CD4-positive, alpha-beta T cell treated with Interleukin-6 at 100 ng/mL for 8 hours (primary cell): Measurements from ENCODE around the gene ISM1.

Source experiments
- DNase-seq: peaks from one replicate; pipeline ENCODE4 v3.0.0-alpha.2; 2020; ENCODE audit warnings: mixed read lengths, low spot score

The ISM1 gene

DNA sequence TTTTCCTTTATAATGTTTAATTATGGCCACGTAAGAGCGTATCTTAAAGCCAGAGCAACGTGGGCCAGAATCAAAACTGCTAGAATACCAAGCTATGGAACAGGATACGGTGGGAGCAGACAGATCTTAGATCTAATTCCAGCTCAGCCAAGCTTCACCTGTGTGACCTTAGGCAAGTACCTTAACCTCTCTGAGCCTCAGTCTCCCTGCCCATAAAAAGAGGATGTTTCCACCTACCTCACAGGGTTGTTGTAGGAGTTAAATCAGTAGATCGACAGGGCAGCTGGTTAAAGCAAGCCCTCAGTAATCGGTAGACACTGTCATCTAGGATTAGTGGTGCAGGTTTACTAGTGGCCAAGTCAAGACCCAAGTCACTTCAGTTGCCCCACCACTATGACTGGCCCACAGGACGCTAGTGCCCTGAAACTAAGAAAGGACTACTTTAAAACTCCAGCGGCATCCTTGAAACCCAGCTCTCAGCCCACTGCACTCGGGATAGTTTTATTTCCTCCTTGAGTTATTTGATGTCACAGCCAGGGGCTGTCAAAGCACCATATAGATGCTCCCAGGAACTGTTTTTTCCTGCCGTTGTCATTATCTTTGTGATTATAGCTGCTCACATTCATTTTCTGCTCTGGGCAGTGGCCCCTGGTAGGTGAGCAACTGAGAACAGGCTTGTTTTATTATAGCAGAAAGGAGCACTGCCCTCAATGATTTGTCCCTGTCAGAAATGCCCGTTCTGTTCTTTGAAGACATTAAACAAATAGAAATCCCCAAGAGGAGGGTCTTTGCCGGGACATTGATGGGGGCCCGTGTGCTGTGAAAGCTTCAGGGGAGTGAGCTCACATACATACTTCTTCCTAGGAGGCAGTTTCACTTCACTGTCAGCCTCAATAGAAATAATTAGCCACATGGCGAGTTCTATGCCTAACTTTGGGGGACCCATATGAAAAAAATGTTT, 63.1 kb downstream of the ISM1 start:
- no peak for DNase-seq

DNA sequence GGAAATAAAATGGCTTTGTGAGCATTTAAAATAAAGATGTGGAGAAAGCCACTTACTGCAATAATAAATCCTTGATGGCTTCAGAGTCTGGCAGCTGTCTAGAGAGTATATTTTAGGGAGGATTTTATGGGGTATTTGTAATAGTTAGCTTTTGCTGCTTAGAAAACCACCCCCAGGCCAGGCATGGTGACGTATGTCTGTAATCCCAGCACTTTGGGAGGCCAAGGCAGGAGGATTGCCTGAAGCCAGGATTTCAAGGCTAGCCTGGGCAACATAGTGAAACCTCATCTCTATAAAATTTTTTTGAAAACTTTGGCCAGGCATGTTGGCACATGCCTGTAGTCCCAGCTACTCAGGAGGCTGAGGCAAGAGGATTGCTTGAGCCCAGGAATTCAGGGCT, 63.8 kb downstream of the ISM1 start:
- DNase-seq: no peak

DNA sequence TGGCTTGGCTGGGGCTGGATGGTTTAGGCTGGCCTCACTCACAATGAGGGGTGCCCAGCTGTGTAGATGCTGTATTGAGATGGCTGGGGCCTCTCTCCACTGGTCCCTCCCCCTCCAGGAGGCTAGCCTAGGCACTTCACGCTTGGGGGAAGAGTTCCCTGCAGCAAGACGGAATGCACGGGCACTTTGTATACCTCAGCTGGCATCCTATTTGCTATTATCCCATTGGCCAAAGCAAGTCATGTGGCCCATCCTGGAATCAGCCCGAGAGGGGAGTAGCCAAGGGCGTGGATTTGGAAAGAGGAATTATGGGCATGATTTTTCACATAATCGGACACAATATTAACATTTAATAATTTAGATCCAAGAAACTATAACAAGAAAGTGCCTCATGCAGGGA, 64.3 kb downstream of the ISM1 start:
- DNase-seq: no peak

DNA sequence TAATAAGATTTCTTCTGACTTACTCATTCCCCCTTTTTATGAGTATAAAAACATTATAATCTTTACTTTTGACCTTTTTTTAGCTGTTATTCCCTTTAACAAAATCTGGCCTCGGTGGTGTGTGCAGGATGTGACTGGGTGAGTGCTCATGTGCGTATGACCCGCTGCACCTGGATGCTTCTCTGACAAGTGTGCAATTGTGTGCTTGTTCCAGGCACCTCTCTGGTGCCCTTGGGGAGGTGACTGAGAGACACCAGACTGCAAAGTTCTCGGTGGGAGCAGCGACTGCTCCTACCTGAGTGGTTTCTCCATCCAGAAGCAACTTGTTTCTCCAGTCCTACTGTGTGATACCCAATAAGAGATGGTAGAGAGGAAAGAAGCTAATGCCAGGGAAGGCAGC, 65.0 kb downstream of the ISM1 start:
- no peak for DNase-seq

DNA sequence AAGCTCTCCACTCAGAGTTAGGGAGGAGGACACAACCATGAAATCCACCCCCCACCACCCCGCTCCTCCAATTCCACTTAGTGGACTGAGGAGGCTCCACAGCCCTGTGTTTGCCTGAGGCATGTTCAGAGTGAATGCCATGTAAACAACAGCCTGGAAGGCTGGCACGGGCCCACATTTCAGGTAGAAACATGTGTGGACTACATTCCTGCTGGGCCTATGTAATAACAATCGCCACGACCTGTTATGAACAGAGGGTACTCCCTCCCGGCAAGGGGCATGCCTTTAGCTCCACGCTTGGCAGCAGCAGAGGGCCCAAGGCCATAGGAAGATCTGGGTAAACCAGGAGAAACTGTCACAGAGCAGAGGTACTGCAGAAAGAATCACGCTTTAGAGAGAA, 65.5 kb downstream of the ISM1 start:
- DNase-seq: no peak

DNA sequence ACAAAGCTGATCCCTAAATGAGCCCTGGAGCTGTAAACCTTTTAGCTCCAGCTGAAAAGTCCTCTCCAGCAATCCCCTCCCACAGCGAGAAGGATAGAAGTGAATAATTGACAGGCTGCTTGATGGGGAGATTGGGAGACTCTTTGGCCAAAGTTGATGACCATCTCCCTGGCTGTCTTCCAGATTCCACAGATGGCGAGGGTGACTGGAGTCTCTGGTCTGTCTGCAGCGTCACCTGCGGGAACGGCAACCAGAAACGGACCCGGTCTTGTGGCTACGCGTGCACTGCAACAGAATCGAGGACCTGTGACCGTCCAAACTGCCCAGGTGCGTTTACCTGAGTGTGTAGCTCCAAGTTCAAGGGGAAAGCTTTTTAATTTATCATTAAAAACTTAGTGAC, 67.3 kb downstream of the ISM1 start:
- DNase-seq: no peak

DNA sequence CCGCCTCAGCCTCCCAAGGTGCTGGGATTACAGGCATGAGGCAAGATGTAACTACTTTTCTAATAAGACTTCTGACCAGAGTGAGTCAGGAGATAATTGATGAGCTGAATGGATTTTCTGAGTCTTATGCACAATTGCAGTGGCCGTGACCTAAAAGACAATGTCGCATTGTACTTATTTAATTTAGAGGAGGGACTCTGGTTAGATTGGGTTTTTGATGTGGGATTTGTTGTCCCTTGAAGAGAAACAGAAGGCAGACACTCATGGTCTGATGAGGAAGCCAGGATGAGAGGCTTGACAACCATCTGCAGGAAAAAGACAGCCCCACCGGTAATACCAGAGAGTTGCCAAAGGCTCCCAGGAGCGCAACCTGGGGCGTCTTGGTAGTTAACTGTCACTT, 68.0 kb downstream of the ISM1 start:
- DNase-seq: no peak

DNA sequence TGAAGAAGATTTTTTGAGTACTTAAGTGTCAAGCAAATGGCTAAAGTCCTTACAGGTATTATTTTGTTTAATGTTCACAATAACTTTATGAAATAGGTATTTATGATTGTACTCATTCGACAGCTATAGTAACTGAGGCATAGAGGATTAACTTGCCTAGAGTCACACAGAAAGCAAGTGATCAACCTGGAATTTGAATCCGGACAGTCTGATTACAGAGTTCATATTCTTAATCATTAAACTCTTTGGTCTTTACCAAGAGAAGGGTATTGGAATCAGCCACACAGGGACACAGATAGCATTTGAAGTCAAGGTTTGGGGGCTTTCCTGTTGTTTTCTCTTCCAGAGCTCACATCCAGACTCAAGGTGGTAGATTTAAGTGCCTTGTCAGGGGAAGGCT, 69.7 kb downstream of the ISM1 start:
- no peak for DNase-seq

DNA sequence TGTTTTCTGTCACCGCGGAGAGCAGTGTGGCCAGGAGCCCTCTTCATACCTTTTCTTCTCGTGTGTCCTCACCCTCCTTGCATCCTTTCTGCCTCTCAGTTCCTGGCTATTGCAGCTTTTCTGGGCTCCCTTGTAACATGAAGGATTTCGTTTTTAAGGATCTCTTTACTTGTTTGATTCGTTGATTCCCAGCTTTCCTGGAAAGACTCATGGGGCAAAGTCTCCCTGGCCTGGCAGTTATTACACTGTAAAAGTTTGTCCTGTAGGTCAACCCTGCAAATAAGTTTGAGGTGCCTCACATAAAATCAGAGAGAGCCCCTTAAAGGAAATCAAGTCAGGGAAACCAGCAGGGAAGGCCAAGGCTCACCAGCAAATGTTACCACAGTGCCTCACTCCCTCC, 70.1 kb downstream of the ISM1 start:
- no peak for DNase-seq

DNA sequence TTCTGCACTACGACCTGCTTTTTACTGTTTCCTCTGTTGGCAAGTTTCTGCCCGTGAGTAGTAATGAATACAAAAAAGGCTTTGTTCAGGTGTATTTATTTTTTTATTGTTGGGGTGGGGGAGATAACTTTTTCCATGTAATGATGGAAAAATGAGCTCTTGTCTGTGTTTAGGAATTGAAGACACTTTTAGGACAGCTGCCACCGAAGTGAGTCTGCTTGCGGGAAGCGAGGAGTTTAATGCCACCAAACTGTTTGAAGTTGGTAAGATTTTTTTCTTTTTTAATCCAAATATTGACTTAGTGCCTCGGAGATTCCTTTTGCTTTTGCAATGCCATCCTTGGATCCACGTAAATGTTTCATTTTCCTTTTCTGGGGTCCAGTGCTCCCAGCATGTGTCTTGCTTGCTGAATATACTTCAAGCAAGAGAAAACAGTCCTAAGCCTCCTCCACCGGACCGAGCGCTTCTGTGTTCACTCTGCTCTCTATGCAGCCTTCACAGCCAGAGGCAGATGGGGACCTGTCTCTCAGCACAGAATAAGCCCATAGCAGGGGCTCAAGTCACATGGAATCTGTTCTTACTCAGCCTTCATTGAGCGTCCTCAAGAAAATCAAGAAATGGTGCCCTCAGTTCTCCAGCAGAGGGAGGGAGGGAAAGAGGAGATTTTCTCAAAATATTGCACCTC, 71.3 kb downstream of the ISM1 start:
- DNase-seq: no peak

DNA sequence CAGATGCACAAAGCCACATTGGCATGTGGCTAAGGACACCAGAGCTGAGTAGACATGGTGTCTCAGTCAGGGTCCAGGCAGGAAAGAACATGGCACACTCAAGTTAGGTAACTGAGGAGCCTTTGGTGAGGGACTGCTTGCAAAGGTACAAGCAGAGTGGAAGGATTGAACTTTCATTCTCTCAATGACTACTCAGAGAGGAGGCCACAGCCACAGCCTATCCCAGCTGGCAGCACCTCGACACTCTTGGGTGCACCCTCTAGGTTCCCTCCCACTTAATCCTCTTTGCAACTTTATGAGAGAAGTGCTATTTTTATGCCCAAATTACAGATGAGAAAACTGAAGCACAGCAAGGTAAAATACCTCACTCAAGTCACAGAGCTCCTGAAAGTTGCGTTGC, 73.4 kb downstream of the ISM1 start:
- no peak for DNase-seq

DNA sequence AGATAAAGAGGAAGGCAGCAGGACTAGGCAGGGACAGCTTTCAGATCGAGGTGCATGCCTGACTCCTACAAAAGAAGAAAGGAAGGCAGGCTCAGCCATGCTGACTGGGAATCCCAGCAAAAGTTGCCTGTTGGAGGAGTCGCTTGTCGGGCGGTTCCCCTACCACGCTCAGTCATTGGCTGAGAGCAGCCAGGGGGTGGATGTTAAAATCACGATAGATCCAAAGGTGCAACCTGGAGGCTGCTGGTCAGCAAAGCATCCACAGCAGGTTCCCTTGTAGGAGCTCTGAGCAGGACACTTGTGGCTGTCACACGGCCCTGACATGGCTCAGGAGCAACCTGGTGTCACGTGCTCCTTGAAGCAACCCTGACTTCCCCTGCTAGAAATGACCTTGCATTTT, 74.6 kb downstream of the ISM1 start:
- DNase-seq: no peak

DNA sequence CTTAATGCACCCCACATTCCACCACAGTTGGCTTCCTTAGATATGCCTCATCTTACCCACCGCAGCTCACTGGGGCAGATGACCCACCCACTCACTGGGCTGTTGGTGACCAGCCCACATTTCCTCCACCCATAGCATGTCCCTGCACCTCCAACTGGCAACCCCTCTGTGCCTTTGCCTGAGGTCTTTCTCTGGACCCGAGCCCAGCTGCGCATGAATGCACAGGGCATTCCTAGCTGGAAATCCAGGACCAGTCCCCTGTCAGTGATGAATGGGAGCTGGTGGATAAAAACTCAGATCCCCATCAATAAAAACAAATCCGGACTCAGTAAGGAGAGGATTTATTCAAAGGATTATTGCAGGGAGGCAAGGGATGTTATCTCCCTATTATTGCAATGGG, 75.0 kb downstream of the ISM1 start:
- DNase-seq: no peak

DNA sequence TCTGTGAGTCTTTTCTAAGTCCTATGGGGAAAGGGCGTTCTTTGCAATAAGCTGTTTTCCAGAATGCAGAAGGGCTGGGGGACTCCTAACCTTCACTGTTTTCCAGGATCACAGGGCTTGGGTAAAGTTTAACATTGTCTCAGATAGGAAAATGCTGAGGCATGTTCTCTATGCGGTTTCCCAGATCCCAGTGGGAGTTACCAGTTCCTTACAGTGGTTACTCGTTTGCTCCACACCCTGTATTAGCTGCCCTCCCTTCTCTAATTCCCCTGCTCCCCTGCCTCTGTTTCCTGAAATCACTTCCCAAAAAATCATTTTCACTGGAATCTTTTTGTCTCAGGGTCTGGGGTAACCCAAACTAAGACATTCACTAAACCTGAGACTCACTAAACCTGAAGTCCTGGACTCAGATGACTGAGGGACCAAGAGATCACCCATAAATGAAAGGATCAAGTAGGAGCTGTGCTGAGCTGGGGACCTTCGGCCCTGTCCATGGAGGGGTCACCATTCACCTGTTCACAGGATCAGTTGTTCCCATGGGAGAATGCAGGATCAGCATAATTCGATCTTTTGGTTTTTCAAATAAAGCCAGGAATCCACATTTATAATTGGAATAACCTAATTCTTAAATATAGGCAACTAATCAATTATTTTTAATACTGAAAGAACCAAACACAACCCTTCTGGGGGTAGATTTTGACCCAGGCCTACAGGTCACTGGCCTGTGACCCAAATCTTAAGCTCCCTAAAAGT, 76.2 kb downstream of the ISM1 start:
- no peak for DNase-seq

DNA sequence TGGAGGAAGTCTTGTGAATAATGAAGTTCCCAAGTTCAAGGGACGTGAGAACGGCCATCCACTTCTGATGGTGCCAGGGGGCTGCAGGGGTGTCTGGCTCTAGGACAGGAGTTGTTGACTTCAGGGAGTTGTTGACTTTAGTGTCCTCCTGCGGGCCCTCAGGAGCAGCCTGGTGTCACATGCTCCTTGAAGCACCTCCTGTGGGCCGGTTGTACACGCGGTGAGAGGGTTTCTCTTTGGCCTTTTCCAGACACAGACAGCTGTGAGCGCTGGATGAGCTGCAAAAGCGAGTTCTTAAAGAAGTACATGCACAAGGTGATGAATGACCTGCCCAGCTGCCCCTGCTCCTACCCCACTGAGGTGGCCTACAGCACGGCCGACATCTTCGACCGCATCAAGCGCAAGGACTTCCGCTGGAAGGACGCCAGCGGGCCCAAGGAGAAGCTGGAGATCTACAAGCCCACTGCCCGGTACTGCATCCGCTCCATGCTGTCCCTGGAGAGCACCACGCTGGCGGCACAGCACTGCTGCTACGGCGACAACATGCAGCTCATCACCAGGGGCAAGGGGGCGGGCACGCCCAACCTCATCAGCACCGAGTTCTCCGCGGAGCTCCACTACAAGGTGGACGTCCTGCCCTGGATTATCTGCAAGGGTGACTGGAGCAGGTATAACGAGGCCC, 77.8 kb downstream of the ISM1 start:
- no peak for DNase-seq

DNA sequence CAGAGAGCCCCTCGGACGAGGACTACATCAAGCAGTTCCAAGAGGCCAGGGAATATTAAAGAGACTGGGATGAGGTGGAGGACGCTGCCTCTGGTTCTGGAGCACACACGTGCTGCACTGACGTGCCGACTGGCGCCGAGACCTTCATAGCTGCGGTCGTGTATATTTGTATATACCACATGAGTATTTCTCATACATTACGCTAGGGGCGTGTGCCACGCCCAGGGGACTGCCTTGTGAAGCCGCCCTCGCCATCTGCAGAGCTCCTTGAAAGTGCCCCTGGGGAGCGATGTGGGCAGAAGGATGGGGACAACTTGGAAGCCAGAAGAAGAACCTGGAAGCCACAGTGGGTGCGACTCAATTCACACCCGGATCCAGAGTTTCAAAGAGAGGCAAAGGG, 78.3 kb downstream of the ISM1 start:
- no peak for DNase-seq

DNA sequence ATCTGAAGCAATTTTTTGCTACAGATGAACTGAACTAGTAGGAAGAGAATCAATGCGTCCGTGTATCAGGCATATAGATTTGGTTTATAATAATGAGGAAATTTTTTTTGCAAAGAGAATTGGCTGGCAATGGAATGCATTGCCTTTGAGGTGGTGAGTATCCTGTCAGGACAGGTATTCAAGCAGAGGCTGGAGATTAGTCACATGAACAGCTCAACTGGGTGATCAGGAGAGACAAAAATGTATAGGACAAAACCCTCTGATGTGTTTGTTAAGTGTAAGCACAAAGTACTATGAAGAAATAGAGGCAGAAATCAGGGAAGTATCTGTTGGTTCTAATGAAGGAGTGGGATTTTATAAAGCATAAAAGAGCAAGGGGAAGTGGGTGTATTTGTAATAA, 80.5 kb downstream of the ISM1 start:
- no peak for DNase-seq

DNA sequence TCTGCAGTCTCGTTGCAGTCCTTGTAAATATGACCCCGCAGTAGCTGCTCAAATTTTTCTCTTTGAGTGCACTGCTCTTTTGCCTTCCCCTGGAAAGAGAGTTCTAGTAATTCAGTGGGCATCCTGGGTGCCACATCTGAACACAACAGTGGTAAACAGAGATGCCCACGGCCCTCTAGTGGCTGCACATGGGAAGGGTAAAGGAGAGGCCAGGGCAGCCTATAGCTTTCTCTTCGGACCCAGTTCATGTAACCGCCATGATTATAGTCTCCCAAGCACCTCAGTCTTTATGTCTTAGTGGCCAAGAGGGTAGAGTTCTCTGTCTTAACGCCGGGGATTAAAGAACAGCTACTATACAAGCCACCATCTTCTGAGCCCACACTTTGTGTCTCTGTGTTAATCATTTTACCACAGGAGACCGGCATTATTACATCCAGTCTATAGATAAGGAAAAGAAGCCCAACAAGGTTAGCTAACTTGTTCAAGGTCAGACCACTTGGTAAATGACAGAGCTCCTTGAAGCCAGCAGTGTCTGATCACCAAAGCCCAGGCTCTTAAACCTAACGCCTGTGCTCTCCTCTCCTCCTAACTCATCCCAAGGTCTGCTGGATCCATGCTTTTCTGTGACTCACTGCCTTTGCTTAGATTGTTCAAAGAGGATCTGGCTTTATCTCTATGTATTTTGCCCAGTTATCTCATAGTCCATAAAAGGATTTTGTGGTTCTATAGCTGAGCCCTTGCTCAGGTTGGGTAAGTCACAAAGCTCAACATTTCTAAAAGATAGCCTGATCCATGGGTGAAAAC, 81.8 kb downstream of the ISM1 start:
- DNase-seq: peak; percentile 12

DNA sequence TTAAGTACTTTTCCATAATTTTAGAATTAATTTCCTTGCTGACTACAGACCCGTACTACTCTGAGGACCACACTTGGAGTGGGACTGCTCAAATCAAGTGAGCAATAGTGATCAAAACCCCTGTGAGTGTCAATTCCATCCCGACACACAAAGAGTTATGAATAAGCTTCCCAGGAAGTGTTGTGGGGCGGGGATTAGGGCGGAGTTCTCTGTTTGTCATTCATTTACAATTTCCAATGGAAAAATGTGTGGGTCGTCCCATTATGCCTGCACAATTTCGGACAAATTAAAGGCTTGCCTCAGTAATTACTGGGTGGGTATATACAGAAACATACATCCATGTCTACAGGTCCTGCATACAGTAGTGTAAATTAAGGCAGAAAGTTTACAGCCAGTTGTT, 84.2 kb downstream of the ISM1 start:
- DNase-seq: no peak

DNA sequence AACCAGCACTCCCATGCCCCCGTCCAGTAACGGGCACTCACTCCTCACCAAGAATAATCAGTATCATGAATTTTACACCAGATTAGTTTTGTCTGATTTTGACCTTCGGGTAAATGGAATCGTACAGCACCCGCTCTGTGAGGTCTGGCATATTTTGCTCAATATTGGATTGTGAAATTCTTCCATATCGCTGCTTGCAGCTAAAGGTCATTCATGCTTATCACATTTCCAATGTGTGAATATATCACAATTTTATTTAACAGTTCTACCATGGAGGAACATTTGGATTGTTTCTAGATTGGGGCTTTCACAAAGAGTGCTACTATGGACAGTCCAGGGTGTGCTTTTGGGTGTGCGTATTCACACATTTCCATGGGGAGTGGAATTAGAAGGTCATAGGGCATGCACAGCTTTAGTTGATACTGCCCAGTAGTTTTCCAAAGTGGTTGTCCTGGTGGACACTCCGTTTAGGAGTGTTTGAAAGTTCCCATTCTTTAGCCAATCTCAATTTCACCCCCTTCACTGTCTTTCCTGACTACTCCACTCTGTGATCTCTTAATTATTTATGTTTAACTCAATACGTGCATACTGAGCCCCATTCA, 86.6 kb downstream of the ISM1 start:
- DNase-seq: no peak

DNA sequence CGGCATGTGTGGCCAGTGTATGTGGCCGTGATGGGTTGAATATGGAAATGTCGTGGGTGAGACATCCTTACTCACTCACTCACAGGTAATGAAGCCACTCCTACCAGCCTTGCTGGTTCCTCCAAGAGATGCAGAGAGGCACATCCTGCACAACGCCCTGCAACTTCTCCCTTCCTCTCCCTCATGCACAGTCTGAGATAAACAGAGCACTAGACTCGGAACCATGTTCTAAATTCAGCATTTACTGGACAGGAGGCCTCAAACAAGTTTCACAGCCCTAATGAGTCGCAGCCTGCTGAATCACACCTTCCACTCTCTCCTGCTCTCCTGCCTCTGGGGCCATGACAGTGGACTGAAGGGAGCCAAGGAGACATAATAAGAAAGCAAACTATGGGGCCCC, 91.2 kb downstream of the ISM1 start:
- DNase-seq: no peak
